DOHH2 (cell line): ENCODE measurements around the gene SGCD.

Experiments used
- H3F3A ChIP-seq: fragments of 200-600 bp; sonication (generic), shearing (Covaris generic); 2 replicates; pipeline ENCODE4 v1.6.0; 2016; ENCODE audit warnings: antibody characterized with exemption, mild to moderate bottlenecking; ENCODE audit not compliant: control insufficient read depth, insufficient read depth
- H3K27ac ChIP-seq: fragments of 200-600 bp; sonication (generic); 2 replicates; pipeline ENCODE4 v1.5.1; 2014; ENCODE audit warnings: low read depth, mild to moderate bottlenecking, low read length, moderate library complexity
- H3K27me3 ChIP-seq: fragments of 200-600 bp; sonication (generic); 2 replicates; pipeline ENCODE4 v1.6.1; 2014; ENCODE audit warnings: mild to moderate bottlenecking, low read length, mixed read lengths; ENCODE audit not compliant: control insufficient read depth
- H3K36me3 ChIP-seq: fragments of 200-600 bp; sonication (generic); 2 replicates; pipeline ENCODE4 v1.6.1; 2014; ENCODE audit warnings: mild to moderate bottlenecking, low read length, moderate library complexity, mixed read lengths; ENCODE audit not compliant: control insufficient read depth
- H3K4me1 ChIP-seq: fragments of 200-600 bp; sonication (generic); 2 replicates; pipeline ENCODE4 v1.6.1; 2014; ENCODE audit warnings: mild to moderate bottlenecking, low read length, mixed read lengths; ENCODE audit not compliant: control insufficient read depth
- H3K4me2 ChIP-seq: fragments of 200-600 bp; sonication (generic); 2 replicates; pipeline ENCODE4 v1.6.0; 2014; ENCODE audit warnings: mild to moderate bottlenecking, low read length, moderate library complexity
- H3K4me3 ChIP-seq: fragments of 200-600 bp; sonication (generic); 2 replicates; pipeline ENCODE4 v1.5.1; 2014; ENCODE audit warnings: mild to moderate bottlenecking, low read length, mixed read lengths
- H3K79me2 ChIP-seq: fragments of 200-600 bp; sonication (generic); 2 replicates; pipeline ENCODE4 v1.6.1; 2014; ENCODE audit warnings: mild to moderate bottlenecking, low read length, mixed read lengths; ENCODE audit not compliant: control insufficient read depth
- H3K9me2 ChIP-seq: fragments of 200-600 bp; sonication (generic); replicated peaks from 2 replicates; pipeline ENCODE4 v1.6.1; 2014; ENCODE audit warnings: mild to moderate bottlenecking, low read length, mixed read lengths; ENCODE audit not compliant: control insufficient read depth
- H3K9me3 ChIP-seq: fragments of 200-600 bp; sonication (generic); 2 replicates; pipeline ENCODE4 v1.6.1; 2014; ENCODE audit warnings: antibody characterized with exemption, low read length, mixed read lengths; ENCODE audit not compliant: control insufficient read depth, insufficient read depth
- H4K20me1 ChIP-seq: fragments of 200-600 bp; sonication (generic); 2 replicates; pipeline ENCODE4 v1.6.0; 2014; ENCODE audit warnings: low read depth, mild to moderate bottlenecking, antibody characterized with exemption, low read length, moderate library complexity; ENCODE audit not compliant: control insufficient read depth, insufficient read depth
- EZH2phosphoT487 ChIP-seq: fragments of 200-600 bp; sonication (generic); IDR thresholded peaks from 2 replicates; pipeline ENCODE4 v1.6.1; 2017; ENCODE audit warnings: borderline replicate concordance, mild to moderate bottlenecking, antibody characterized with exemption, low read length, moderate library complexity, mixed read lengths
- TF ChIP-seq, protein P1 (sequence below): fragments of 200-600 bp; sonication (generic); IDR thresholded peaks from one replicate; pipeline ENCODE4 v1.5.1; 2014; ENCODE audit warnings: antibody characterized with exemption, mild to moderate bottlenecking, low read depth, low read length; ENCODE audit not compliant: poor library complexity, severe bottlenecking

Gene SGCD

GRCh38 chr5:156695774-156696173 is 368.8 kb downstream of the SGCD start:
- H3K79me2 ChIP-seq = no peaks in the 10 kb centered on the region
- H3F3A ChIP-seq = no peaks in the 10 kb centered on the region
- no peaks in the 10 kb centered on the region for H3K36me3 ChIP-seq
- no peak overlapping the region for H3K4me2 ChIP-seq
- H3K4me3 ChIP-seq = no peak overlapping the region
- TF ChIP-seq, protein P1, sequence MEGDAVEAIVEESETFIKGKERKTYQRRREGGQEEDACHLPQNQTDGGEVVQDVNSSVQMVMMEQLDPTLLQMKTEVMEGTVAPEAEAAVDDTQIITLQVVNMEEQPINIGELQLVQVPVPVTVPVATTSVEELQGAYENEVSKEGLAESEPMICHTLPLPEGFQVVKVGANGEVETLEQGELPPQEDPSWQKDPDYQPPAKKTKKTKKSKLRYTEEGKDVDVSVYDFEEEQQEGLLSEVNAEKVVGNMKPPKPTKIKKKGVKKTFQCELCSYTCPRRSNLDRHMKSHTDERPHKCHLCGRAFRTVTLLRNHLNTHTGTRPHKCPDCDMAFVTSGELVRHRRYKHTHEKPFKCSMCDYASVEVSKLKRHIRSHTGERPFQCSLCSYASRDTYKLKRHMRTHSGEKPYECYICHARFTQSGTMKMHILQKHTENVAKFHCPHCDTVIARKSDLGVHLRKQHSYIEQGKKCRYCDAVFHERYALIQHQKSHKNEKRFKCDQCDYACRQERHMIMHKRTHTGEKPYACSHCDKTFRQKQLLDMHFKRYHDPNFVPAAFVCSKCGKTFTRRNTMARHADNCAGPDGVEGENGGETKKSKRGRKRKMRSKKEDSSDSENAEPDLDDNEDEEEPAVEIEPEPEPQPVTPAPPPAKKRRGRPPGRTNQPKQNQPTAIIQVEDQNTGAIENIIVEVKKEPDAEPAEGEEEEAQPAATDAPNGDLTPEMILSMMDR = no peak
- no peak for TF ChIP-seq EZH2phosphoT487
- no peak overlapping the region for H3K27ac ChIP-seq
- no peaks in the 10 kb centered on the region for H4K20me1 ChIP-seq
- no peaks in the 10 kb centered on the region for H3K9me3 ChIP-seq
- H3K4me1 ChIP-seq = no peaks in the 10 kb centered on the region
- no peaks in the 10 kb centered on the region for H3K27me3 ChIP-seq
- H3K9me2 ChIP-seq = no peaks in the 10 kb centered on the region

- H3K79me2 ChIP-seq = no peaks in the 10 kb centered on the region
- no peak overlapping the region for H3K4me3 ChIP-seq
- H3K27me3 ChIP-seq = no peaks in the 10 kb centered on the region
- H3K27ac ChIP-seq = no peak overlapping the region
- no peaks in the 10 kb centered on the region for H3F3A ChIP-seq
- TF ChIP-seq, protein P1 = no peak
- no peak for TF ChIP-seq EZH2phosphoT487
- no peaks in the 10 kb centered on the region for H3K9me3 ChIP-seq
- no peaks in the 10 kb centered on the region for H4K20me1 ChIP-seq
- H3K36me3 ChIP-seq = no peaks in the 10 kb centered on the region
- no peaks in the 10 kb centered on the region for H3K9me2 ChIP-seq
- no peaks in the 10 kb centered on the region for H3K4me1 ChIP-seq
- no peak overlapping the region for H3K4me2 ChIP-seq
Observed at GRCh38 chr5:156698323-156698722, 371.4 kb downstream of the SGCD start.

DNA sequence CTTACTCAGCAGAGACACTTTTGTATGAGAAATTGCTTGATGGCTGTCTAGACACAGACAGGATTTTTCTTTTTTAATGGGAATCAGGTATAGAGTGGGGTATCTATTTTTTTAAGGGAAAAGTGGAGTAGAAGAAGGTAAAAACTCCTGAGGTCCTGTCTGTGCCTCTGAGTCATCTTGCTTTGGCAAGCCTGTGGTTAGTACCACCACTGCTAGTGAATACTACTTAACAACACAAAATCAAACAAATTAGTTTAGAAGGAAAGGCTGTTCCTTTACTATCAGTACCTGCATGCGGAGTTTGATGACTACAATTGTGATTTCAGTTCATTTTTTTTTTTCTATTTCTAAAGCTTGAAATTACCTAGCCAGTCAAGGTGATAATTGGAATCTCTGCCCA is 372.2 kb downstream of the SGCD start:
- Histone ChIP-seq H4K20me1 (no peaks in the 10 kb centered on the region), H3K9me2 (no peaks in the 10 kb centered on the region), H3K27ac (no peak overlapping the region), H3K4me2 (no peak overlapping the region), H3K9me3 (no peaks in the 10 kb centered on the region), H3K36me3 (no peaks in the 10 kb centered on the region), H3K4me1 (no peaks in the 10 kb centered on the region), H3K27me3 (no peaks in the 10 kb centered on the region), H3K79me2 (no peaks in the 10 kb centered on the region), H3F3A (no peaks in the 10 kb centered on the region), H3K4me3 (no peak overlapping the region)
- TF ChIP-seq, protein P1 = no peak
- TF ChIP-seq EZH2phosphoT487 = no peak

- no peaks in the 10 kb centered on the region for H3K9me3 ChIP-seq
- no peaks in the 10 kb centered on the region for H3K79me2 ChIP-seq
- no peaks in the 10 kb centered on the region; the same call in 1 of the 2 replicates for H3K9me2 ChIP-seq
- H3K27me3 ChIP-seq = no peaks in the 10 kb centered on the region
- no peaks in the 10 kb centered on the region for H3F3A ChIP-seq
- H3K4me1 ChIP-seq = no peaks in the 10 kb centered on the region
- no peak overlapping the region for H3K4me2 ChIP-seq
- no peak overlapping the region for H3K4me3 ChIP-seq
- H3K36me3 ChIP-seq = no peaks in the 10 kb centered on the region
- no peak overlapping the region for H3K27ac ChIP-seq
- TF ChIP-seq EZH2phosphoT487 = no peak
- no peaks in the 10 kb centered on the region for H4K20me1 ChIP-seq
Observed at GRCh38 chr5:156704139-156704538, 377.2 kb downstream of the SGCD start.
